NCI-H345 (cell line): Measurements from ENCODE around the gene SLC25A3.
"Not testable (repeated sequence)": the region's sequence is repeated elsewhere in the genome, so short reads cannot be mapped to it uniquely, and the experiment has no call there.

Source experiments
- DNase-seq: peaks from one replicate; lab custom pipeline; 2025; lab: John Stamatoyannopoulos, UW

The SLC25A3 gene

GRCh38 chr12:98595243-98595988, 1.9 kb downstream of the SLC25A3 start:
- no peak for DNase-seq

- not testable (repeated sequence) for DNase-seq
Observed at GRCh38 chr12:98597313-98597712, 3.8 kb downstream of the SLC25A3 start.

- DNase-seq, result no peak
Observed at GRCh38 chr12:98601924-98602323, 8.4 kb downstream of the SLC25A3 start.

GRCh38 chr12:98606359-98606988, 13.0 kb downstream of the SLC25A3 start:
- no peak for DNase-seq

- no peak for DNase-seq
Observed at GRCh38 chr12:98610596-98610995, 17.1 kb downstream of the SLC25A3 start.

GRCh38 chr12:98612696-98613334, 19.3 kb downstream of the SLC25A3 start:
- no peak for DNase-seq

GRCh38 chr12:98618952-98619351, 25.5 kb downstream of the SLC25A3 start:
- DNase-seq, result no peak

GRCh38 chr12:98635657-98636323, 42.3 kb downstream of the SLC25A3 start:
- DNase-seq, result peak; percentile 72

- no peak for DNase-seq
Observed at GRCh38 chr12:98637068-98637467, 43.6 kb downstream of the SLC25A3 start.

GRCh38 chr12:98638009-98638408, 44.5 kb downstream of the SLC25A3 start:
- no peak for DNase-seq

- DNase-seq, result no peak
Observed at GRCh38 chr12:98639491-98639890, 46.0 kb downstream of the SLC25A3 start.

- not testable (repeated sequence) for DNase-seq
Observed at GRCh38 chr12:98642801-98643200, 49.3 kb downstream of the SLC25A3 start.

GRCh38 chr12:98644433-98644711, 50.9 kb downstream of the SLC25A3 start:
- no peak for DNase-seq

GRCh38 chr12:98644712-98645571, 51.5 kb downstream of the SLC25A3 start, which contains the start of the genes APAF1 and IKBIP:
Gene APAF1, plus strand, starts transcription at chr12:98645290. Its CDS starts 3,070 bp downstream, at chr12:98648360.
Gene IKBIP, minus strand, starts transcription at chr12:98644788. Its CDS starts 87 bp downstream, at chr12:98644701.
- peak; percentile 97 for DNase-seq

- peak; percentile 35 for DNase-seq
Observed at GRCh38 chr12:98645572-98646067, 52.1 kb downstream of the SLC25A3 start.

- no peak for DNase-seq
Observed at GRCh38 chr12:98646294-98647090, 53.0 kb downstream of the SLC25A3 start.

- DNase-seq, result no peak
Observed at GRCh38 chr12:98651328-98651727, 57.8 kb downstream of the SLC25A3 start.

GRCh38 chr12:98653866-98654493, 60.5 kb downstream of the SLC25A3 start:
- DNase-seq, result peak; percentile 41
